ENCODE results near the gene DYRK1A.

GRCh38 chr21:37566790-37567615 is 200.4 kb downstream of the DYRK1A start:
- TF ChIP-seq CTCF (conservative IDR thresholded peaks at IDR 0.05) (no peak), EZH2 (IDR thresholded peaks at IDR 0.05; ENCODE audit: low read depth) (no peak)
